Epithelial cell of esophagus (primary cell): ENCODE results near the gene PNKD.

Experiments
- DNase-seq: peaks from one replicate; pipeline ENCODE4 v3.0.0; 2010; ENCODE audit warnings: low read depth
- H3K4me3 ChIP-seq: 2 replicates; pipeline ENCODE4 v1.5.1; 2011; ENCODE audit warnings: mild to moderate bottlenecking, low read length, control low read depth
- CTCF ChIP-seq: IDR thresholded peaks from 2 replicates; pipeline ENCODE4 v1.5.1; 2011; ENCODE audit warnings: low read depth, mild to moderate bottlenecking, low read length, control low read depth, inconsistent platforms; ENCODE audit not compliant: insufficient read depth; ENCODE audit errors: missing control alignments

The PNKD gene

GRCh38 chr2:218389333-218390150 lies 119.2 kb downstream of the PNKD start:
- no peak for TF ChIP-seq CTCF
- no peak for DNase-seq
- no peak overlapping the region for H3K4me3 ChIP-seq

GRCh38 chr2:218391202-218391601 lies 120.9 kb downstream of the PNKD start:
- no peak for TF ChIP-seq CTCF
- no peak overlapping the region for H3K4me3 ChIP-seq
- no peak for DNase-seq

GRCh38 chr2:218392459-218392858 lies 122.1 kb downstream of the PNKD start:
- no peak overlapping the region for H3K4me3 ChIP-seq
- no peak for TF ChIP-seq CTCF
- DNase-seq, result no peak

GRCh38 chr2:218392891-218393462 lies 122.7 kb downstream of the PNKD start:
- TF ChIP-seq CTCF, result no peak

GRCh38 chr2:218393750-218394290 lies 123.5 kb downstream of the PNKD start:
- DNase-seq, result no peak
- H3K4me3 ChIP-seq, result no peak overlapping the region
- TF ChIP-seq CTCF, result no peak

More at GRCh38 chr2:218392891-218393462, 122.7 kb downstream of the PNKD start:
- DNase-seq, result no peak
- H3K4me3 ChIP-seq, result no peak overlapping the region

- no peak for DNase-seq
- no peak for TF ChIP-seq CTCF
- no peak overlapping the region for H3K4me3 ChIP-seq
These were observed 124.2 kb downstream of the PNKD start for GRCh38 chr2:218394298-218395089.
